ENCODE results near the gene EPSTI1. TPM values are rescaled to one million over a fixed set of nuclear protein-coding genes. Genes with fewer than 3 reads are reported as not detected.

EPSTI1 gene
- polyA plus RNA-seq, 1 of the 3 experiments (the other 2 are of a cell fraction): 0.02 TPM

DNA sequence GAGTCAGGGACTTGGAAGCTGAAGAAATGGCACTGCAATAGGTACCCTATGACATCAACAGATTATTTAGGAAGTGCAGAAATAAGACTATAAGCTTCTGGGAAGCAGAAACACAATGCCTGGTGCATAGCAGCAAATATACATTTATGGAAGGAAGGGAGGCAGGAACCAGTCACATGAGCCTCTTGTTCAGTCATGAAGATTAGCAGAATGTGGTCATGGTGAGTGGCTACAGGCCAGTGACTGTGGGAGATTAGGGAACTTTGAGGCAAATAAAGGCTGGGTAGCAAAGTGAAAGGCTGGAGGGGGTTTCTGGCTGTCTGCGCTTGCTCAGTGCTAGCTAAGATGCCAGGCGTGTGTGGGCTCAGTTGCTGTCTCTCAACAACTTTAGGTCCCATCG, 96.3 kb downstream of the EPSTI1 start:
- Histone ChIP-seq H3K79me2 (ENCODE audit: insufficient read depth) (no peaks in the 10 kb centered on the region), H3K36me3 (replicated peaks in 1 of 2; ENCODE audit: control insufficient read depth in 1 of 2, insufficient read depth in 2 of 2, low read length in 1 of 2) (no peaks in the 10 kb centered on the region), H3K4me2 (no peak overlapping the region), H3K9me2 (no peaks in the 10 kb centered on the region), H4K20me1 (ENCODE audit: insufficient read depth) (no peaks in the 10 kb centered on the region), H2AFZ (ENCODE audit: low read depth) (no peak overlapping the region), H3F3A (replicated peaks; ENCODE audit: insufficient read depth) (no peaks in the 10 kb centered on the region), H3K9ac (no peak overlapping the region), H3K27me3 (ENCODE audit: insufficient read depth) (no peaks in the 10 kb centered on the region), H3K4me1 (ENCODE audit: control insufficient read depth in 1 of 2, insufficient read depth in 2 of 2, low read depth in 1 of 2, low read length in 1 of 2) (peaks cover 0 to 24% of the 10 kb centered on the region in 2 experiments; a peak in 2 of 4 replicates), H3K4me3 (ENCODE audit: low read depth in 2 of 2, low read length in 1 of 2) (no peak overlapping the region), H3K27ac (ENCODE audit: low read depth in 2 of 2, low read length in 1 of 2) (peak overlapping the region in 1 of 2 experiments; percentile 93; a peak in 1 of 4 replicates), H3K9me3 (no peaks in the 10 kb centered on the region)
- TF ChIP-seq, protein P1, sequence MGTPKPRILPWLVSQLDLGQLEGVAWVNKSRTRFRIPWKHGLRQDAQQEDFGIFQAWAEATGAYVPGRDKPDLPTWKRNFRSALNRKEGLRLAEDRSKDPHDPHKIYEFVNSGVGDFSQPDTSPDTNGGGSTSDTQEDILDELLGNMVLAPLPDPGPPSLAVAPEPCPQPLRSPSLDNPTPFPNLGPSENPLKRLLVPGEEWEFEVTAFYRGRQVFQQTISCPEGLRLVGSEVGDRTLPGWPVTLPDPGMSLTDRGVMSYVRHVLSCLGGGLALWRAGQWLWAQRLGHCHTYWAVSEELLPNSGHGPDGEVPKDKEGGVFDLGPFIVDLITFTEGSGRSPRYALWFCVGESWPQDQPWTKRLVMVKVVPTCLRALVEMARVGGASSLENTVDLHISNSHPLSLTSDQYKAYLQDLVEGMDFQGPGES (IDR thresholded peaks at IDR 0.05; ENCODE audit: low read depth, low read length): no peak
- TF ChIP-seq, protein P2, sequence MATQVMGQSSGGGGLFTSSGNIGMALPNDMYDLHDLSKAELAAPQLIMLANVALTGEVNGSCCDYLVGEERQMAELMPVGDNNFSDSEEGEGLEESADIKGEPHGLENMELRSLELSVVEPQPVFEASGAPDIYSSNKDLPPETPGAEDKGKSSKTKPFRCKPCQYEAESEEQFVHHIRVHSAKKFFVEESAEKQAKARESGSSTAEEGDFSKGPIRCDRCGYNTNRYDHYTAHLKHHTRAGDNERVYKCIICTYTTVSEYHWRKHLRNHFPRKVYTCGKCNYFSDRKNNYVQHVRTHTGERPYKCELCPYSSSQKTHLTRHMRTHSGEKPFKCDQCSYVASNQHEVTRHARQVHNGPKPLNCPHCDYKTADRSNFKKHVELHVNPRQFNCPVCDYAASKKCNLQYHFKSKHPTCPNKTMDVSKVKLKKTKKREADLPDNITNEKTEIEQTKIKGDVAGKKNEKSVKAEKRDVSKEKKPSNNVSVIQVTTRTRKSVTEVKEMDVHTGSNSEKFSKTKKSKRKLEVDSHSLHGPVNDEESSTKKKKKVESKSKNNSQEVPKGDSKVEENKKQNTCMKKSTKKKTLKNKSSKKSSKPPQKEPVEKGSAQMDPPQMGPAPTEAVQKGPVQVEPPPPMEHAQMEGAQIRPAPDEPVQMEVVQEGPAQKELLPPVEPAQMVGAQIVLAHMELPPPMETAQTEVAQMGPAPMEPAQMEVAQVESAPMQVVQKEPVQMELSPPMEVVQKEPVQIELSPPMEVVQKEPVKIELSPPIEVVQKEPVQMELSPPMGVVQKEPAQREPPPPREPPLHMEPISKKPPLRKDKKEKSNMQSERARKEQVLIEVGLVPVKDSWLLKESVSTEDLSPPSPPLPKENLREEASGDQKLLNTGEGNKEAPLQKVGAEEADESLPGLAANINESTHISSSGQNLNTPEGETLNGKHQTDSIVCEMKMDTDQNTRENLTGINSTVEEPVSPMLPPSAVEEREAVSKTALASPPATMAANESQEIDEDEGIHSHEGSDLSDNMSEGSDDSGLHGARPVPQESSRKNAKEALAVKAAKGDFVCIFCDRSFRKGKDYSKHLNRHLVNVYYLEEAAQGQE (IDR thresholded peaks at IDR 0.05; ENCODE audit: low read depth, low read length): no peak
- no peak for TF ChIP-seq EP300 (IDR thresholded peaks at IDR 0.05; ENCODE audit: borderline replicate concordance in 1 of 2, low read depth in 1 of 2, low read length in 1 of 2)
- TF ChIP-seq, protein P3, sequence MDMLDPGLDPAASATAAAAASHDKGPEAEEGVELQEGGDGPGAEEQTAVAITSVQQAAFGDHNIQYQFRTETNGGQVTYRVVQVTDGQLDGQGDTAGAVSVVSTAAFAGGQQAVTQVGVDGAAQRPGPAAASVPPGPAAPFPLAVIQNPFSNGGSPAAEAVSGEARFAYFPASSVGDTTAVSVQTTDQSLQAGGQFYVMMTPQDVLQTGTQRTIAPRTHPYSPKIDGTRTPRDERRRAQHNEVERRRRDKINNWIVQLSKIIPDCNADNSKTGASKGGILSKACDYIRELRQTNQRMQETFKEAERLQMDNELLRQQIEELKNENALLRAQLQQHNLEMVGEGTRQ (IDR thresholded peaks at IDR 0.05; ENCODE audit: borderline replicate concordance, low read depth, low read length): no peak
- TF ChIP-seq TCF12 (IDR thresholded peaks at IDR 0.05): no peak
- TF ChIP-seq JUND (IDR thresholded peaks at IDR 0.05): no peak
- no peak for TF ChIP-seq GABPA (IDR thresholded peaks at IDR 0.05; ENCODE audit: low read depth)
- TF ChIP-seq TEAD4 (IDR thresholded peaks at IDR 0.05; ENCODE audit: borderline replicate concordance, insufficient read depth): no peak
- TF ChIP-seq, protein P4, sequence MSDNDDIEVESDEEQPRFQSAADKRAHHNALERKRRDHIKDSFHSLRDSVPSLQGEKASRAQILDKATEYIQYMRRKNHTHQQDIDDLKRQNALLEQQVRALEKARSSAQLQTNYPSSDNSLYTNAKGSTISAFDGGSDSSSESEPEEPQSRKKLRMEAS (IDR thresholded peaks at IDR 0.05; ENCODE audit: low read depth): no peak
- no peak for TF ChIP-seq SIN3A (IDR thresholded peaks at IDR 0.05; ENCODE audit: borderline replicate concordance, low read depth, low read length)
- TF ChIP-seq, protein P5, sequence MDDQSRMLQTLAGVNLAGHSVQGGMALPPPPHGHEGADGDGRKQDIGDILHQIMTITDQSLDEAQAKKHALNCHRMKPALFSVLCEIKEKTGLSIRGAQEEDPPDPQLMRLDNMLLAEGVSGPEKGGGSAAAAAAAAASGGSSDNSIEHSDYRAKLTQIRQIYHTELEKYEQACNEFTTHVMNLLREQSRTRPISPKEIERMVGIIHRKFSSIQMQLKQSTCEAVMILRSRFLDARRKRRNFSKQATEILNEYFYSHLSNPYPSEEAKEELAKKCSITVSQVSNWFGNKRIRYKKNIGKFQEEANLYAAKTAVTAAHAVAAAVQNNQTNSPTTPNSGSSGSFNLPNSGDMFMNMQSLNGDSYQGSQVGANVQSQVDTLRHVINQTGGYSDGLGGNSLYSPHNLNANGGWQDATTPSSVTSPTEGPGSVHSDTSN (IDR thresholded peaks at IDR 0.05): no peak
- no peak for TF ChIP-seq YY1 (IDR thresholded peaks at IDR 0.05; ENCODE audit: low read depth)
- no peak for TF ChIP-seq GATA2 (CRISPR knock-in tag; IDR thresholded peaks at IDR 0.05)
- DNase-seq: no peak
- 89% methylated on average over 3 of the region's 3 CpGs for WGBS (ENCODE audit: low lambda C conversion rate)
- ChIA-PET POLR2A (no interaction called here), CTCF (interaction anchor here (0.8 to 2.0 kb wide), 3 partner anchors 12 to 74 kb away, joined by 3 to 8 read pairs (median 5); no protein-coding TSS in a partner anchor)
